Epithelial cell of esophagus (primary cell): ENCODE measurements around the gene PROC.

ENCODE experiments used
- DNase-seq: peaks from one replicate; pipeline ENCODE4 v3.0.0; 2010; ENCODE audit warnings: low read depth
- H3K4me3 ChIP-seq: 2 replicates; pipeline ENCODE4 v1.5.1; 2011; ENCODE audit warnings: mild to moderate bottlenecking, low read length, control low read depth
- TF ChIP-seq, protein P1 (sequence below): IDR thresholded peaks from 2 replicates; pipeline ENCODE4 v1.5.1; 2011; ENCODE audit warnings: low read depth, mild to moderate bottlenecking, low read length, control low read depth, inconsistent platforms; ENCODE audit not compliant: insufficient read depth; ENCODE audit errors: missing control alignments

PROC gene

DNA sequence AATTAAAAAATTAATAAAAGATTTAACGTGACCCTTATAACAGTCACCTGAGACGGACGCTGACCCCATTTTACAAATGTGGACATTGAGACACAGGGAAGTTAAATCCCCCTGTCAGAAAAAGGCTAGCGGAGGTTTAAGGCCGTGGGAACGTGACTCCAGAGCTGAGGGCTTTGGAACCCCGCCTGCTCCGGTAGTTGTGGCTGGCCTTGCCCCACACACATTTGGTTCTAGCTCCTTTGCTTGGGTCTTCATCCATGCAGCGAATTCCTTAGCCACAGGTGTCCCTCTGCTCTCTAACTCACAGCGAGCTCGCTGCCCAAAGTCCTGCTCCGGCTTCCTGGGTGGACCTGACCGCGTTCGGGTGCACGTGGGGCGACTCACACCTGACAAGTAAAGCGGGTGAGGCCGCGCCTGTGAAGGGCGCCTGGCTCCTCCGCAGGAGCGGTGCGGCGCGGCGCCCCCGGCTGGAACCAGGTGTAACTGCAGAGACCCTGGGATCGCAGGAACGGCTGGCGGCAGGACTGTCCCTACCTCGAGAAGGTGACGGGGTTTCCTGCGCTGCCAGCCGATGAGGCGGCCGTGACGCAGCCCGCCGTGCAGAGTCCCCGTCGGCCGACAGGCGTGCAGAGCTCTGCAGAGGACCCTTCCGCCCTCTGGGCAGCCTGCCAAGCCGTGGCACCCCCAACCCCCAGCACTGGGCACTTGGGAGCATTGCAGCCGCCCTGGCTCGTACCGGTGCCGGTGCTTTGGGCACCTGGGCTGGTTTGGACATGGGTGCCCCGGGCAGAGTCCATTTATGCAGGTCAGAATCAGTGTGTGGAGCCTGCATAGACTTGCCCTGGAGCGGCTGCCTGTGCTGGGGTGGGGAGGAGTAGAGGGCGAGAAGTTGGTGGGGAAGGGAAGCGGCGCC is 2.4 kb upstream of the PROC start:
- peak overlapping the region; percentile 41 for H3K4me3 ChIP-seq
- TF ChIP-seq, protein P1, sequence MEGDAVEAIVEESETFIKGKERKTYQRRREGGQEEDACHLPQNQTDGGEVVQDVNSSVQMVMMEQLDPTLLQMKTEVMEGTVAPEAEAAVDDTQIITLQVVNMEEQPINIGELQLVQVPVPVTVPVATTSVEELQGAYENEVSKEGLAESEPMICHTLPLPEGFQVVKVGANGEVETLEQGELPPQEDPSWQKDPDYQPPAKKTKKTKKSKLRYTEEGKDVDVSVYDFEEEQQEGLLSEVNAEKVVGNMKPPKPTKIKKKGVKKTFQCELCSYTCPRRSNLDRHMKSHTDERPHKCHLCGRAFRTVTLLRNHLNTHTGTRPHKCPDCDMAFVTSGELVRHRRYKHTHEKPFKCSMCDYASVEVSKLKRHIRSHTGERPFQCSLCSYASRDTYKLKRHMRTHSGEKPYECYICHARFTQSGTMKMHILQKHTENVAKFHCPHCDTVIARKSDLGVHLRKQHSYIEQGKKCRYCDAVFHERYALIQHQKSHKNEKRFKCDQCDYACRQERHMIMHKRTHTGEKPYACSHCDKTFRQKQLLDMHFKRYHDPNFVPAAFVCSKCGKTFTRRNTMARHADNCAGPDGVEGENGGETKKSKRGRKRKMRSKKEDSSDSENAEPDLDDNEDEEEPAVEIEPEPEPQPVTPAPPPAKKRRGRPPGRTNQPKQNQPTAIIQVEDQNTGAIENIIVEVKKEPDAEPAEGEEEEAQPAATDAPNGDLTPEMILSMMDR, result peak; percentile 62
- DNase-seq, result peak; percentile 77

DNA sequence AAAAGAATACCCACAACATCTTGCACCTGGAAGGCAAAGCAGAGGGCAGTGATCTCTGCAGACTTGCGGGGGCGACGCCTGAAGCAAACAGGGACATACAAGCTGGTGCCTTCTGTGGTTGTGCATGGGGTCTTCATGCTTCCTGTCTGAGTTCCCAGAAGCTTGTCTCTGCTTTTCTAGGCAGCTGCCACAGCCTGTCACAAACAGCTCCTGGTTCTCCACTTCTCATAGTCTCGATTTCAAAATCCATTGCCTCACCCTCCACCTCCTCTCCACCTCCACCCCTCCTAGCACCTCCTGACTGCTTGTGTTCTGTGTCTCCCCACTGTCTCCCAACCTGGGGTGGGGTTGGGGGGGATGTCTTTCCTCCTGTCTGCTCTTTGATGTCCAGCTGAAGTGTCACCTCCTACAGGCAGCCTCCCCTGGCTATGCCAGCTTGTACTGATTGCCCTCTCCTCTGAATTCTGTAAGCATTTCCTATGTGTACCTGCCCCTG is 1.7 kb upstream of the PROC start:
- TF ChIP-seq, protein P1, result no peak
- peak overlapping the region; percentile 41 for H3K4me3 ChIP-seq

DNA sequence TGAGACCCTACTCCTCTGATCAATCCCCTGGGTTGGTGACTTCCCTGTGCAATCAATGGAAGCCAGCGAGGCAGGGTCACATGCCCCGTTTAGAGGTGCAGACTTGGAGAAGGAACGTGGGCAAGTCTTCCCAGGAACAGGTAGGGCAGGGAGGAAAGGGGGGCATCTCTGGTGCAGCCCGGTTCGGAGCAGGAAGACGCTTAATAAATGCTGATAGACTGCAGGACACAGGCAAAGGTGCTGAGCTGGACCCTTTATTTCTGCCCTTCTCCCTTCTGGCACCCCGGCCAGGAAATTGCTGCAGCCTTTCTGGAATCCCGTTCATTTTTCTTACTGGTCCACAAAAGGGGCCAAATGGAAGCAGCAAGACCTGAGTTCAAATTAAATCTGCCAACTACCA is 821 bp upstream of the PROC start:
- TF ChIP-seq, protein P1, result no peak
- no peak for DNase-seq

More for the DNA sequence above, 1.7 kb upstream of the PROC start:
- peak; percentile 63 for DNase-seq

DNA sequence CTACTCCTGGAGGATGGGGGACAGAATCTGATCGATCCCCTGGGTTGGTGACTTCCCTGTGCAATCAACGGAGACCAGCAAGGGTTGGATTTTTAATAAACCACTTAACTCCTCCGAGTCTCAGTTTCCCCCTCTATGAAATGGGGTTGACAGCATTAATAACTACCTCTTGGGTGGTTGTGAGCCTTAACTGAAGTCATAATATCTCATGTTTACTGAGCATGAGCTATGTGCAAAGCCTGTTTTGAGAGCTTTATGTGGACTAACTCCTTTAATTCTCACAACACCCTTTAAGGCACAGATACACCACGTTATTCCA is 844 bp downstream of the PROC start:
- no peak for DNase-seq
- TF ChIP-seq, protein P1, result no peak
- H3K4me3 ChIP-seq, result no peak overlapping the region

More for the DNA sequence above, 821 bp upstream of the PROC start:
- no peak overlapping the region for H3K4me3 ChIP-seq

DNA sequence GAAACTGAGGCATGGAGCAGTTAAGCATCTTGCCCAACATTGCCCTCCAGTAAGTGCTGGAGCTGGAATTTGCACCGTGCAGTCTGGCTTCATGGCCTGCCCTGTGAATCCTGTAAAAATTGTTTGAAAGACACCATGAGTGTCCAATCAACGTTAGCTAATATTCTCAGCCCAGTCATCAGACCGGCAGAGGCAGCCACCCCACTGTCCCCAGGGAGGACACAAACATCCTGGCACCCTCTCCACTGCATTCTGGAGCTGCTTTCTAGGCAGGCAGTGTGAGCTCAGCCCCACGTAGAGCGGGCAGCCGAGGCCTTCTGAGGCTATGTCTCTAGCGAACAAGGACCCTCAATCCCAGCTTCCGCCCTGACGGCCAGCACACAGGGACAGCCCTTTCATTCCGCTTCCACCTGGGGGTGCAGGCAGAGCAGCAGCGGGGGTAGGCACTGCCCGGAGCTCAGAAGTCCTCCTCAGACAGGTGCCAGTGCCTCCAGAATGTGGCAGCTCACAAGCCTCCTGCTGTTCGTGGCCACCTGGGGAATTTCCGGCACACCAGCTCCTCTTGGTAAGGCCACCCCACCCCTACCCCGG is 1.3 kb downstream of the PROC start:
- H3K4me3 ChIP-seq, result no peak overlapping the region
- TF ChIP-seq, protein P1, result no peak
- no peak for DNase-seq

DNA sequence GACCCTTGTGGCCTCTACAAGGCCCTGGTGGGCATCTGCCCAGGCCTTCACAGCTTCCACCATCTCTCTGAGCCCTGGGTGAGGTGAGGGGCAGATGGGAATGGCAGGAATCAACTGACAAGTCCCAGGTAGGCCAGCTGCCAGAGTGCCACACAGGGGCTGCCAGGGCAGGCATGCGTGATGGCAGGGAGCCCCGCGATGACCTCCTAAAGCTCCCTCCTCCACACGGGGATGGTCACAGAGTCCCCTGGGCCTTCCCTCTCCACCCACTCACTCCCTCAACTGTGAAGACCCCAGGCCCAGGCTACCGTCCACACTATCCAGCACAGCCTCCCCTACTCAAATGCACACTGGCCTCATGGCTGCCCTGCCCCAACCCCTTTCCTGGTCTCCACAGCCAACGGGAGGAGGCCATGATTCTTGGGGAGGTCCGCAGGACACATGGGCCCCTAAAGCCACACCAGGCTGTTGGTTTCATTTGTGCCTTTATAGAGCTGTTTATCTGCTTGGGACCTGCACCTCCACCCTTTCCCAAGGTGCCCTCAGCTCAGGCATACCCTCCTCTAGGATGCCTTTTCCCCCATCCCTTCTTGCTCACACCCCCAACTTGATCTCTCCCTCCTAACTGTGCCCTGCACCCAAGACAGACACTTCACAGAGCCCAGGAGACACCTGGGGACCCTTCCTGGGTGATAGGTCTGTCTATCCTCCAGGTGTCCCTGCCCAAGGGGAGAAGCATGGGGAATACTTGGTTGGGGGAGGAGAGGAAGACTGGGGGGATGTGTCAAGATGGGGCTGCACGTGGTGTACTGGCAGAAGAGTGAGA is 2.0 kb downstream of the PROC start:
- no peak for DNase-seq
- TF ChIP-seq, protein P1, result no peak
- no peak overlapping the region for H3K4me3 ChIP-seq
